H1 (cell line): Measurements from ENCODE around the gene FKBP8. TPM values are rescaled to one million over a fixed set of nuclear protein-coding genes. Genes with fewer than 3 reads are reported as not detected.

ENCODE experiments used
- SIN3A ChIP-seq, 2 experiments: IDR thresholded peaks in 1 of 2; conservative IDR thresholded peaks in 1 of 2; 2 replicates each; pipeline ENCODE4 v1.6.1; 2011 to 2012; ENCODE audit warnings: low read length in 2 of 2, improper control_type of control experiment in 1 of 2, low read depth in 1 of 2, mild to moderate bottlenecking in 1 of 2
- SUZ12 ChIP-seq: fragments of 200-600 bp; sonication (generic); IDR thresholded peaks from 2 replicates; pipeline ENCODE4 v1.6.1; 2012; ENCODE audit warnings: mild to moderate bottlenecking, inconsistent platforms, low read length, moderate library complexity, mixed read lengths
- TBP ChIP-seq: IDR thresholded peaks from 2 replicates; pipeline ENCODE4 v1.6.1; 2011; ENCODE audit warnings: low read depth, low read length, improper control_type of control experiment
- TCF12 ChIP-seq: IDR thresholded peaks from 2 replicates; pipeline ENCODE4 v1.6.1; 2011; ENCODE audit warnings: low read depth, mild to moderate bottlenecking, low read length
- polyA plus RNA-seq, 7 experiments: library from polyadenylated mRNA; depleted of rRNA in 3 of 7; stranded (reverse) in 5 of 7; unstranded in 2 of 7; fragments of >200 nt in 5 of 7; fragments of 200-250 nt in 2 of 7; gene quantifications; 1 replicate in 5 of 7; 2 replicates in 1 of 7; 4 replicates in 1 of 7; pipeline versions ENCODE4 v1.2.1 to v1.2.3, GENCODE V29; 2011 to 2013; ENCODE audit warnings: missing spikeins in 2 of 7, mixed read lengths in 2 of 7
- total RNA-seq: library from RNA; stranded (reverse); fragmentation: NEBNext Ultra II Directional; extraction: Animal tissue kit (Norgen Biotek cat#: 25700); gene quantifications from 2 replicates; pipeline ENCODE4 v1.2.1, GENCODE V29; 2021
- TF ChIP-seq, protein P1 (sequence below): fragments of 300-600 bp; sonication (generic); IDR thresholded peaks from 2 replicates; pipeline ENCODE4 v1.7.1; 2012; ENCODE audit warnings: low read length, moderate library complexity, mild to moderate bottlenecking, inconsistent platforms; ENCODE audit not compliant: insufficient replicate concordance

The FKBP8 gene
- total and polyA plus RNA-seq, 2 of the 8 experiments (the other 6 are each of a cell fraction or from before 2014, with no cell fraction given): 264 to 309 TPM

DNA sequence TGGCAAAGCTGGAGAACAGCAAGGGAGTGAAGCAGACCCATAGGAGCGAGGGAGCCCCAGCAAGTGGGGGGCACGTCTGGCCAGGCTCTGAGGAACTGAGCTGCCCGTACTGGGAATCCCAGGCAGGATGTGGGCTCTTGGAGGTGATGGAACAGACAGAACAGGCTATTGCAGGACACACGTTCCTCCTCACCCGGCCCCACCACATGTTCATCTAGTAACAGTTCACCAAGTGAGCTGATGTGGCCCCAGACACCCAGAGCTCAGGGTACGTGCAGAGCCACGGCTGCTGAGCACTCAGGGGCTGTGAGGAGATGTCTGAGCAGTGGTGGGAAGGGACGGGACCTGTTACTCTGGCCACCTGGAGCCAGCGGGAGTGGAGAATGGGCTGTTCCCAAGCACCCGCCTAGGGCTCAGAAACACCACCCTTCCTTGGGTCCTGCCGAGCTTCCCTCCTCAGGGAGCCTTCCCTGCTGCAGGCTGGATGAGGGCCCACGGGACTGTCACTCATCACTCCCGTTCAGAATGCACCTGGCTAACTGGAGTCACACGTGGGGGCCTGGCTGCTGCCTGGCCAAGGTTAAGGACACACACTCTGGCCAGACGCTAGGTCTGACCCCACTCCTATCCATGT is 39.9 kb downstream of the FKBP8 start (continued):
- TF ChIP-seq, protein P1, sequence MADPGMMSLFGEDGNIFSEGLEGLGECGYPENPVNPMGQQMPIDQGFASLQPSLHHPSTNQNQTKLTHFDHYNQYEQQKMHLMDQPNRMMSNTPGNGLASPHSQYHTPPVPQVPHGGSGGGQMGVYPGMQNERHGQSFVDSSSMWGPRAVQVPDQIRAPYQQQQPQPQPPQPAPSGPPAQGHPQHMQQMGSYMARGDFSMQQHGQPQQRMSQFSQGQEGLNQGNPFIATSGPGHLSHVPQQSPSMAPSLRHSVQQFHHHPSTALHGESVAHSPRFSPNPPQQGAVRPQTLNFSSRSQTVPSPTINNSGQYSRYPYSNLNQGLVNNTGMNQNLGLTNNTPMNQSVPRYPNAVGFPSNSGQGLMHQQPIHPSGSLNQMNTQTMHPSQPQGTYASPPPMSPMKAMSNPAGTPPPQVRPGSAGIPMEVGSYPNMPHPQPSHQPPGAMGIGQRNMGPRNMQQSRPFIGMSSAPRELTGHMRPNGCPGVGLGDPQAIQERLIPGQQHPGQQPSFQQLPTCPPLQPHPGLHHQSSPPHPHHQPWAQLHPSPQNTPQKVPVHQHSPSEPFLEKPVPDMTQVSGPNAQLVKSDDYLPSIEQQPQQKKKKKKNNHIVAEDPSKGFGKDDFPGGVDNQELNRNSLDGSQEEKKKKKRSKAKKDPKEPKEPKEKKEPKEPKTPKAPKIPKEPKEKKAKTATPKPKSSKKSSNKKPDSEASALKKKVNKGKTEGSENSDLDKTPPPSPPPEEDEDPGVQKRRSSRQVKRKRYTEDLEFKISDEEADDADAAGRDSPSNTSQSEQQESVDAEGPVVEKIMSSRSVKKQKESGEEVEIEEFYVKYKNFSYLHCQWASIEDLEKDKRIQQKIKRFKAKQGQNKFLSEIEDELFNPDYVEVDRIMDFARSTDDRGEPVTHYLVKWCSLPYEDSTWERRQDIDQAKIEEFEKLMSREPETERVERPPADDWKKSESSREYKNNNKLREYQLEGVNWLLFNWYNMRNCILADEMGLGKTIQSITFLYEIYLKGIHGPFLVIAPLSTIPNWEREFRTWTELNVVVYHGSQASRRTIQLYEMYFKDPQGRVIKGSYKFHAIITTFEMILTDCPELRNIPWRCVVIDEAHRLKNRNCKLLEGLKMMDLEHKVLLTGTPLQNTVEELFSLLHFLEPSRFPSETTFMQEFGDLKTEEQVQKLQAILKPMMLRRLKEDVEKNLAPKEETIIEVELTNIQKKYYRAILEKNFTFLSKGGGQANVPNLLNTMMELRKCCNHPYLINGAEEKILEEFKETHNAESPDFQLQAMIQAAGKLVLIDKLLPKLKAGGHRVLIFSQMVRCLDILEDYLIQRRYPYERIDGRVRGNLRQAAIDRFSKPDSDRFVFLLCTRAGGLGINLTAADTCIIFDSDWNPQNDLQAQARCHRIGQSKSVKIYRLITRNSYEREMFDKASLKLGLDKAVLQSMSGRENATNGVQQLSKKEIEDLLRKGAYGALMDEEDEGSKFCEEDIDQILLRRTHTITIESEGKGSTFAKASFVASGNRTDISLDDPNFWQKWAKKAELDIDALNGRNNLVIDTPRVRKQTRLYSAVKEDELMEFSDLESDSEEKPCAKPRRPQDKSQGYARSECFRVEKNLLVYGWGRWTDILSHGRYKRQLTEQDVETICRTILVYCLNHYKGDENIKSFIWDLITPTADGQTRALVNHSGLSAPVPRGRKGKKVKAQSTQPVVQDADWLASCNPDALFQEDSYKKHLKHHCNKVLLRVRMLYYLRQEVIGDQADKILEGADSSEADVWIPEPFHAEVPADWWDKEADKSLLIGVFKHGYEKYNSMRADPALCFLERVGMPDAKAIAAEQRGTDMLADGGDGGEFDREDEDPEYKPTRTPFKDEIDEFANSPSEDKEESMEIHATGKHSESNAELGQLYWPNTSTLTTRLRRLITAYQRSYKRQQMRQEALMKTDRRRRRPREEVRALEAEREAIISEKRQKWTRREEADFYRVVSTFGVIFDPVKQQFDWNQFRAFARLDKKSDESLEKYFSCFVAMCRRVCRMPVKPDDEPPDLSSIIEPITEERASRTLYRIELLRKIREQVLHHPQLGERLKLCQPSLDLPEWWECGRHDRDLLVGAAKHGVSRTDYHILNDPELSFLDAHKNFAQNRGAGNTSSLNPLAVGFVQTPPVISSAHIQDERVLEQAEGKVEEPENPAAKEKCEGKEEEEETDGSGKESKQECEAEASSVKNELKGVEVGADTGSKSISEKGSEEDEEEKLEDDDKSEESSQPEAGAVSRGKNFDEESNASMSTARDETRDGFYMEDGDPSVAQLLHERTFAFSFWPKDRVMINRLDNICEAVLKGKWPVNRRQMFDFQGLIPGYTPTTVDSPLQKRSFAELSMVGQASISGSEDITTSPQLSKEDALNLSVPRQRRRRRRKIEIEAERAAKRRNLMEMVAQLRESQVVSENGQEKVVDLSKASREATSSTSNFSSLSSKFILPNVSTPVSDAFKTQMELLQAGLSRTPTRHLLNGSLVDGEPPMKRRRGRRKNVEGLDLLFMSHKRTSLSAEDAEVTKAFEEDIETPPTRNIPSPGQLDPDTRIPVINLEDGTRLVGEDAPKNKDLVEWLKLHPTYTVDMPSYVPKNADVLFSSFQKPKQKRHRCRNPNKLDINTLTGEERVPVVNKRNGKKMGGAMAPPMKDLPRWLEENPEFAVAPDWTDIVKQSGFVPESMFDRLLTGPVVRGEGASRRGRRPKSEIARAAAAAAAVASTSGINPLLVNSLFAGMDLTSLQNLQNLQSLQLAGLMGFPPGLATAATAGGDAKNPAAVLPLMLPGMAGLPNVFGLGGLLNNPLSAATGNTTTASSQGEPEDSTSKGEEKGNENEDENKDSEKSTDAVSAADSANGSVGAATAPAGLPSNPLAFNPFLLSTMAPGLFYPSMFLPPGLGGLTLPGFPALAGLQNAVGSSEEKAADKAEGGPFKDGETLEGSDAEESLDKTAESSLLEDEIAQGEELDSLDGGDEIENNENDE: no peak
- TF ChIP-seq SUZ12: no peak
- no peak for TF ChIP-seq TCF12
- no peak for TF ChIP-seq SIN3A (conservative IDR thresholded peaks at IDR 0.05 in 1 of 2, IDR thresholded peaks at IDR 0.05 in 1 of 2; ENCODE audit: low read depth in 1 of 2, low read length in 2 of 2)
- TF ChIP-seq TBP: no peak
